NB4 (cell line): ENCODE results near the gene FUT4.

Experiments used
- DNase-seq: peaks from one replicate; pipeline ENCODE4 v3.0.0; 2010; ENCODE audit warnings: low read depth
- H3K4me3 ChIP-seq: one replicate; pipeline ENCODE4 v1.5.1; 2011; ENCODE audit warnings: mild to moderate bottlenecking, low read depth, low read length, moderate library complexity
- CTCF ChIP-seq: IDR thresholded peaks from one replicate; pipeline ENCODE4 v1.5.1; 2012; ENCODE audit warnings: low read depth, low read length
- MAX ChIP-seq: IDR thresholded peaks from 2 replicates; pipeline ENCODE4 v1.6.1; 2011; ENCODE audit warnings: low read depth, low read length
- MYC ChIP-seq: IDR thresholded peaks from 2 replicates; pipeline ENCODE4 v1.6.1; 2011; ENCODE audit warnings: low read depth, low read length
- POLR2A ChIP-seq: IDR thresholded peaks from 2 replicates; pipeline ENCODE4 v1.6.1; 2011; ENCODE audit warnings: mild to moderate bottlenecking; ENCODE audit not compliant: insufficient read length; ENCODE audit errors: extremely low read depth

The FUT4 gene

GRCh38 chr11:94559361-94559760, 15.6 kb downstream of the FUT4 start:
- TF ChIP-seq POLR2A (no peak), CTCF (no peak), MYC (no peak), MAX (no peak)
- no peak overlapping the region for H3K4me3 ChIP-seq
- DNase-seq, result no peak

GRCh38 chr11:94560834-94561233, 17.1 kb downstream of the FUT4 start:
- DNase-seq, result no peak
- no peak overlapping the region for H3K4me3 ChIP-seq
- TF ChIP-seq MAX (no peak), MYC (no peak), POLR2A (no peak), CTCF (no peak)

- DNase-seq, result peak; percentile 60
- no peak for TF ChIP-seq MYC
- TF ChIP-seq CTCF, result peak; percentile 21
- H3K4me3 ChIP-seq, result no peak overlapping the region
These were observed 19.6 kb downstream of the FUT4 start for GRCh38 chr11:94563176-94563847.

DNA sequence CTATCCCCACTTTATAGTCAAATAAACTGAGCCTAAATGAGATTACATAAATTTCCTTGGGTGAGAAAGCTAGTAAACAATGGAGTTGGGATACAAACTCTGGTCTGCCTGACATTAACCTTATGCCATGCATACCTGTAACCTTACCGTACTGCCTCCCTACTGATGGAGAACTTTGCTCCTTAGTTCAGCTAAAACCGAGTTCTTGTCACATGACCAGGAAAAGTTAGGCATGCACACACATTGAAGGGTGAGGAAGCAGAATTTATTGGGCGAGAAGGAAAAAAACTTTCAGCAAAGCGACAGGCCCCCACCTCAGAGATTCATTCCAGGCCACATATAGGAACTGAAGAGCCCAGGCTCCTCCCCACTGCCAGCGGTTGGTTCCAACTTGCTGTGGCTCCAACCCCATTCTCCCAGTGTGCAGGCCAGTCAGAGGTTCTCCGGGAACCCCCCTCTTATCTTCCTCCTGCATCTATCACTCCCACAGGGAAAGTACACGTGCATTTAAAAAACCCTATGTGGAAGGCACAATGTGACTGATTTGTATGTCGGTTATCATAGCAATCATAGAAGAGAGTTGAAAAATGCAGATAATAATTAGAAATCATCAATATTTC, 20.2 kb downstream of the FUT4 start:
- peak; percentile 72 for DNase-seq
- TF ChIP-seq POLR2A (no peak), CTCF (no peak), MAX (no peak), MYC (no peak)
- peak overlapping the region; percentile 3 for H3K4me3 ChIP-seq

GRCh38 chr11:94567181-94567670, 23.5 kb downstream of the FUT4 start, which contains the start of gene PIWIL4:
PIWIL4 (plus strand) TSS chr11:94567368; CDS start chr11:94567519, 151 bp downstream.
- peak within 1 kb of the TSS; percentile 92 for H3K4me3 ChIP-seq
- TF ChIP-seq CTCF, result no peak
- peak; percentile 97 for TF ChIP-seq POLR2A
- peak; percentile 100 for TF ChIP-seq MYC
- peak; percentile 99 for TF ChIP-seq MAX

More at GRCh38 chr11:94567181-94567670, 23.5 kb downstream of the FUT4 start, which contains the start of gene PIWIL4:
- peak; percentile 95 for DNase-seq
